GM10248 (cell line): ENCODE measurements around the gene MS4A10.

Experiments
- CTCF ChIA-PET: fragments of 300-600 bp; sonication (Branson Sonifier 250); formaldehyde crosslinking; extraction: SDS; loops from one replicate; lab custom pipeline; 2021; ENCODE audit warnings: antibody characterized with exemption; lab: Yijun Ruan, JAX
- POLR2A ChIA-PET: fragments of 350-650 bp; sonication (Branson Sonifier 250); formaldehyde crosslinking; extraction: SDS; loops from one replicate; lab custom pipeline; 2020; ENCODE audit warnings: antibody characterized with exemption; lab: Yijun Ruan, JAX
- DNase-seq: peaks from one replicate; pipeline ENCODE4 v3.0.0; 2012; ENCODE audit errors: extremely low spot score
- CTCF ChIP-seq: IDR thresholded peaks from 2 replicates; pipeline ENCODE4 v1.5.1; 2012; ENCODE audit warnings: mild to moderate bottlenecking, low read depth; ENCODE audit errors: extremely low read depth, missing control alignments, control extremely low read depth

Gene MS4A10

GRCh38 chr11:60747359-60747873 is 37.7 kb upstream of the MS4A10 start:
- DNase-seq = no peak
- TF ChIP-seq CTCF = no peak
- ChIA-PET CTCF (interaction anchor here (1.8 to 6.3 kb wide), 2 partner anchors 16 to 28 kb away, joined by 6 to 50 read pairs; no protein-coding TSS in a partner anchor), POLR2A (no interaction called here)

GRCh38 chr11:60748225-60748624 is 36.9 kb upstream of the MS4A10 start:
- ChIA-PET CTCF (interaction anchor here (1.1 to 6.3 kb wide), 3 partner anchors 10 to 46 kb away, joined by 3 to 50 read pairs (median 4); no protein-coding TSS in a partner anchor), POLR2A (no interaction called here)
- no peak for TF ChIP-seq CTCF
- no peak for DNase-seq

GRCh38 chr11:60748821-60749220 is 36.3 kb upstream of the MS4A10 start:
- ChIA-PET POLR2A (no interaction called here), CTCF (interaction anchor here (0.9 to 6.3 kb wide), 5 partner anchors 10 to 115 kb away, joined by 3 to 50 read pairs (median 3); no protein-coding TSS in a partner anchor)
- no peak for DNase-seq
- no peak for TF ChIP-seq CTCF

GRCh38 chr11:60750911-60751310 is 34.2 kb upstream of the MS4A10 start:
- ChIA-PET CTCF (interaction anchor here (1.9 to 6.3 kb wide), 2 partner anchors 11 to 13 kb away, joined by 10 to 50 read pairs; no protein-coding TSS in a partner anchor), POLR2A (no interaction called here)
- no peak for TF ChIP-seq CTCF
- no peak for DNase-seq

- TF ChIP-seq CTCF = no peak
- ChIA-PET CTCF (interaction anchor here (0.9 to 2.5 kb wide), 7 partner anchors 9 to 52 kb away, joined by 3 to 16 read pairs (median 4); no protein-coding TSS in a partner anchor), POLR2A (no interaction called here)
- DNase-seq = no peak
Measured at GRCh38 chr11:60753309-60753708, 31.8 kb upstream of the MS4A10 start.

- TF ChIP-seq CTCF = no peak
- ChIA-PET CTCF (interaction anchor here (0.9 to 2.5 kb wide), 4 partner anchors 7 to 24 kb away, joined by 3 to 16 read pairs (median 5); no protein-coding TSS in a partner anchor), POLR2A (no interaction called here)
- DNase-seq = no peak
Measured at GRCh38 chr11:60754887-60755286, 30.2 kb upstream of the MS4A10 start.
